IPS-15b (cell line): ENCODE measurements around the gene FAM193A.
"Not testable (repeated sequence)": the region's sequence is repeated elsewhere in the genome, so short reads cannot be mapped to it uniquely, and the experiment has no call there.

Experiments
- H3K27me3 ChIP-seq: one replicate; pipeline ENCODE4 v1.6.1; 2013; ENCODE audit warnings: low read length; ENCODE audit not compliant: control insufficient read depth, insufficient read depth
- H3K36me3 ChIP-seq: one replicate; pipeline ENCODE4 v1.6.1; 2013; ENCODE audit warnings: low read length; ENCODE audit not compliant: control insufficient read depth, insufficient read depth
- H3K4me1 ChIP-seq: one replicate; pipeline ENCODE4 v1.6.1; 2013; ENCODE audit warnings: mild to moderate bottlenecking, low read length; ENCODE audit not compliant: control insufficient read depth, insufficient read depth
- H3K4me3 ChIP-seq: one replicate; pipeline ENCODE4 v1.5.1; 2013; ENCODE audit warnings: low read depth, low read length
- H3K9ac ChIP-seq: one replicate; pipeline ENCODE4 v1.6.1; 2013; ENCODE audit warnings: low read depth, mild to moderate bottlenecking, low read length
- H3K9me3 ChIP-seq: one replicate; pipeline ENCODE4 v1.6.1; 2013; ENCODE audit warnings: mild to moderate bottlenecking, low read length; ENCODE audit not compliant: control insufficient read depth, insufficient read depth

The FAM193A gene

GRCh38 chr4:2671267-2671895 is 134.9 kb downstream of the FAM193A start:
- H3K9ac ChIP-seq: no peak overlapping the region
- no peaks in the 10 kb centered on the region for H3K27me3 ChIP-seq
- H3K9me3 ChIP-seq: no peaks in the 10 kb centered on the region
- peaks cover 16% of the 10 kb centered on the region for H3K36me3 ChIP-seq
- no peaks in the 10 kb centered on the region for H3K4me1 ChIP-seq
- H3K4me3 ChIP-seq: no peak overlapping the region

GRCh38 chr4:2672082-2672481 is 135.6 kb downstream of the FAM193A start:
- Histone ChIP-seq H3K36me3 (peaks cover 16% of the 10 kb centered on the region), H3K9ac (no peak overlapping the region), H3K27me3 (no peaks in the 10 kb centered on the region), H3K4me3 (no peak overlapping the region), H3K9me3 (no peaks in the 10 kb centered on the region), H3K4me1 (no peaks in the 10 kb centered on the region)

- no peak overlapping the region for H3K4me3 ChIP-seq
- no peaks in the 10 kb centered on the region for H3K9me3 ChIP-seq
- peaks cover 16% of the 10 kb centered on the region for H3K36me3 ChIP-seq
- H3K9ac ChIP-seq: no peak overlapping the region
- no peaks in the 10 kb centered on the region for H3K27me3 ChIP-seq
- no peaks in the 10 kb centered on the region for H3K4me1 ChIP-seq
These were observed 136.3 kb downstream of the FAM193A start for GRCh38 chr4:2672700-2673099.

DNA sequence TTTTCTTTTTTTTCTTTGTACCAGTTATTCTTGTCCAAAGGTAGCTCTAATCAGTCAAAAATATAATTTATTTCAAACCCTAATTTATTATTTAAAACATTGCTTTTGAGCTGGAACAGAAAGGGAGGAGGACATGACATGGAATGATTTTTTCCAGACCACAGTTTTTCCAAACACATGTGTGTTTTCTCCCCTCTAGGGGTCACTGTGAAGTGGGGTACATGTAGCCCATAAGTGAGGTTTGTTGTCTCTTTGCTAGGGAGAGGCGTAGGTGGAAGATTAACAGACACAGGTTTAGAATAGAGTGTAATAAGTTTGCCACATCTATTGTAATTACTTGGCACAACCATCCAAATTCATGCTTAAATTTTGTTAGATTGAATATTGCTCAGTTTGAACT is 136.7 kb downstream of the FAM193A start:
- H3K4me3 ChIP-seq: no peak overlapping the region
- H3K36me3 ChIP-seq: peaks cover 16% of the 10 kb centered on the region
- H3K9me3 ChIP-seq: no peaks in the 10 kb centered on the region
- no peaks in the 10 kb centered on the region for H3K4me1 ChIP-seq
- no peak overlapping the region for H3K9ac ChIP-seq
- H3K27me3 ChIP-seq: no peaks in the 10 kb centered on the region

- H3K4me1 ChIP-seq, H3K27me3 ChIP-seq, H3K9ac ChIP-seq, H3K9me3 ChIP-seq, H3K4me3 ChIP-seq, H3K36me3 ChIP-seq: not testable (repeated sequence)
These were observed 143.3 kb downstream of the FAM193A start for GRCh38 chr4:2679762-2680161.

DNA sequence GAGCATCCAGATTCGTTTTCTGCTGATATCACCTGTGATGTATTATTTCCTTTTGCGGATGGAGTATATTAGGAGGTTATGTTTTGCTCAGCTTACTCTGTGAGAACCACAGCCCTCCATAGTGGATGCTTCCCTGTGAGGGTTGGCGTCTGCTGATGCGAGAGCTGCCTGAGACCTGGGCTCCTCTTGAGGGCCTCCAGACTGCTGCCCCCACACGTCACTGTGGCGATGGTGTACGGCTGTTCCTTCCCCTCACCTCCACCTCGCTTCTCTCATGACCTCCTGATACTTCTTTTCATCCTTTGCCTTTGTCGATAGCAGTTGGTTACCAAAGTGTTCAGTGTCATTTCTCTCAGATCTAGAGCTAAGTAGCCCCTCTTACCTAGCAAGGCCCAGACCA is 148.0 kb downstream of the FAM193A start:
- no peak overlapping the region for H3K9ac ChIP-seq
- no peaks in the 10 kb centered on the region for H3K9me3 ChIP-seq
- H3K4me1 ChIP-seq: no peaks in the 10 kb centered on the region
- peaks cover 7% of the 10 kb centered on the region for H3K36me3 ChIP-seq
- no peak overlapping the region for H3K4me3 ChIP-seq
- no peaks in the 10 kb centered on the region for H3K27me3 ChIP-seq

GRCh38 chr4:2685541-2685940 is 149.1 kb downstream of the FAM193A start:
- no peaks in the 10 kb centered on the region for H3K27me3 ChIP-seq
- no peaks in the 10 kb centered on the region for H3K4me1 ChIP-seq
- peaks cover 13% of the 10 kb centered on the region for H3K36me3 ChIP-seq
- H3K9ac ChIP-seq: no peak overlapping the region
- H3K4me3 ChIP-seq: no peak overlapping the region
- no peaks in the 10 kb centered on the region for H3K9me3 ChIP-seq

GRCh38 chr4:2686379-2687265 is 150.2 kb downstream of the FAM193A start:
- Histone ChIP-seq H3K9ac (no peak overlapping the region), H3K9me3 (no peaks in the 10 kb centered on the region), H3K4me3 (no peak overlapping the region), H3K36me3 (peaks cover 17% of the 10 kb centered on the region), H3K4me1 (no peaks in the 10 kb centered on the region), H3K27me3 (no peaks in the 10 kb centered on the region)

DNA sequence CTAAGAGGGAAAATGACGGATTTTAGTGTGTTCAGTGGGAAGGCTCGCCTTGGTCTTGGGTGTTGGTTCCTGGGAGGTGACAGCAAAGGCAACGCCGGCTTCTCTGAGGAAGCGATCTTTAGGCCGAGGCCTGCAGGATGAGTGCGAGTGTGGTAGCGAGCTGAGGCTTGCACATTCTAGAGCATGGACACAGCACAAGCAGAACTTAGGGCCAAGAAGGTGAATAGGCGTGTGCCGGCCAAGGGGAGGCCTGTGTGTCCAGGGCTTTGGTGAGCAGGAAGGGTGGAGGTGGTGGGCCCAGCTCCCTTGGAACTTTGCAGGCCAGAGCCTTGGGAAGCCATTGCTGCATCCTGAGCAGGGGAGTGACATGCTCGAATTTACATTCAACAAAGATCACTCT is 151.8 kb downstream of the FAM193A start:
- no peak overlapping the region for H3K4me3 ChIP-seq
- peaks cover 22% of the 10 kb centered on the region for H3K36me3 ChIP-seq
- no peak overlapping the region for H3K9ac ChIP-seq
- H3K4me1 ChIP-seq: no peaks in the 10 kb centered on the region
- H3K27me3 ChIP-seq: no peaks in the 10 kb centered on the region
- H3K9me3 ChIP-seq: no peaks in the 10 kb centered on the region

DNA sequence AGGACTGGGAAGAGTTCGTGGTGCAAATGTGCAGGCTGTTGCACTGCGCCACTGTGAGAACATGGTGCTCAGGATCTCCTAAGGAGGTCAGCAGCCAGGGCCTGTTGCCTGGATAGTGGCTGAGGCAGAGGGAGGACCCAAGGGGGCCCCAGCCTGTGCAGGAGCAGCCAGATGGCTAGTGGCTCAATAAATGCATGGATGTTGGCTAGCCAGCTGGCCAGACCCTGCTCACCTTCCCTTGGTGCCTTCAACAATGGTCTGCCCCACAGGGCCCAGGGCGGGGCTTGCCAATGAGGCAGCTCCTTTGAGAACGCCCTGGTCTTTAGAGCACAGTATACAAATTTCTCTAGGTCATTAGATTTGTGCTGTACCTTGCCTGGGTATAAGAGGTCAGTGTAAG is 152.2 kb downstream of the FAM193A start:
- Histone ChIP-seq H3K9me3 (no peaks in the 10 kb centered on the region), H3K4me3 (no peak overlapping the region), H3K27me3 (no peaks in the 10 kb centered on the region), H3K4me1 (no peaks in the 10 kb centered on the region), H3K9ac (no peak overlapping the region), H3K36me3 (peaks cover 24% of the 10 kb centered on the region)

DNA sequence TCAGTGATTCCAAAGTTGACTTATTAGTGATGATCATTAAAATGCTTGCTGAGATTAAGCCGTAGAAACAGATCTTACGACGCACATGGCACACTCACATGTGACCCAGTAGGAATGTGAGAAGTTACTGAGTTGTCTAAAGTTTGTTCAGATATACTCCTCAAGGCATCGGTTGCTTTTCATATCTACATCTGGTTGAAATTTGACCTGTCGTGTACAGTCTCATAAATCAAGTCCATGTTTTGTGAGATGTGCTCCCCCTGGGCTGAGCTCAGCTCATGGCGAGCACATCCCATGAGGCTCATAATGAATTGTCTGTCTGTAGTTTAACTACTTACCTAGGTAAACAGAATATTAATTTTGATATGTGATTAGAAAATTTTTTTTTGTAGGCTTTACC is 152.7 kb downstream of the FAM193A start:
- H3K36me3 ChIP-seq: peaks cover 27% of the 10 kb centered on the region
- no peak overlapping the region for H3K4me3 ChIP-seq
- H3K4me1 ChIP-seq: no peaks in the 10 kb centered on the region
- H3K27me3 ChIP-seq: no peaks in the 10 kb centered on the region
- H3K9me3 ChIP-seq: no peaks in the 10 kb centered on the region
- no peak overlapping the region for H3K9ac ChIP-seq
